ENCODE results near the gene CNGB1. TPM values are rescaled to one million over a fixed set of nuclear protein-coding genes. Genes with fewer than 3 reads are reported as not detected.

Gene CNGB1
- polyA plus RNA-seq, 1 donor from 2014 or later, result 20.7 TPM

DNA sequence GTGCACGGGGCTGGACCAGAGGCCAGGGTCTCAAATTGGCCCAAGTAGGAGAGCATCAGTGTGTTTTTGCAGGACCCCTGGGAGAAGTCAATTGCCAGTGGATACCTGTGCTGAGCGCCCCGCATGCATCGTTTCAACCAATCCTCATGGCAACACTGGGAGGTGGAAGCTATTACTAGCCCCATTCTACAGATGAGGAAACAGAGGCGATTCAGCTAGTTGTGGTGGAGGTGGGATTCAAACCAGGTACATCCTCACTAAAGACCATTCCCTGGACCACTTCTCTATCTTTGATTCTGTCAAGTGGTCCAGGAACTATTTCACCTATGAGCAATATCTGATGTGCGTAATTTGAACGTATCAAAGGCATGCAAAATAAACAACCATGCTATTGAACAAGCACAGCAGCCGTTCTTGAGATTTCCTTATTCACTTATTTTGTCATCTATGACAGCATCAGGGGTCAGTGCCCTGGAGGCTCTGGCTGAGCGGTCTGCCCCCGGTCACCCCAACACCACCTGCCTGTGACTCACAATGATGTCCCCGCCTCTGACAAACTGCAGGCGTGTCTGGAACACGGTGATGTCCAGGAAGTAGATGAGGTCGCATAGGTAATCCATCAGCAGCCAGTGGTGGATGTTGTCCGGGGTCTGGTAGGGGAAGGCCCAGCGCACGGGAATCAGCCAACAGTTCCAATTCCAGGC is 54.0 kb downstream of the CNGB1 start:
- H3K9ac ChIP-seq (ENCODE audit: low read length), result no peak overlapping the region
- no peak overlapping the region for H2AFZ ChIP-seq (ENCODE audit: low read depth, low read length)
- no peak overlapping the region for H3K27ac ChIP-seq (ENCODE audit: low read length)
- no peaks in the 10 kb centered on the region for H3F3A ChIP-seq (ENCODE audit: insufficient read depth, low read length, poor library complexity, severe bottlenecking)
- H3K4me2 ChIP-seq (ENCODE audit: low read length), result no peak overlapping the region
- no peaks in the 10 kb centered on the region for H4K20me1 ChIP-seq (ENCODE audit: insufficient read depth)
- no peak overlapping the region for H3K4me3 ChIP-seq (ENCODE audit: low read length)
- no peaks in the 10 kb centered on the region for H3K79me2 ChIP-seq (replicated peaks; ENCODE audit: insufficient read depth, low read length)
- H3K9me3 ChIP-seq (ENCODE audit: low read length), result no peaks in the 10 kb centered on the region
- no peaks in the 10 kb centered on the region for H3K9me2 ChIP-seq (ENCODE audit: insufficient read depth, low read length)
- no peaks in the 10 kb centered on the region for H3K27me3 ChIP-seq (ENCODE audit: insufficient read depth, low read depth, low read length)
- no peaks in the 10 kb centered on the region for H3K36me3 ChIP-seq (ENCODE audit: insufficient read depth, low read length)
- TF ChIP-seq EZH2 (IDR thresholded peaks at IDR 0.05; ENCODE audit: borderline replicate concordance, insufficient read depth, low read length, poor library complexity, severe bottlenecking), result no peak
- no peak for TF ChIP-seq RAD21 (conservative IDR thresholded peaks at IDR 0.05)
- TF ChIP-seq EP300 (conservative IDR thresholded peaks at IDR 0.05; ENCODE audit: poor library complexity, severe bottlenecking), result no peak
- TF ChIP-seq TAF1 (IDR thresholded peaks at IDR 0.05; ENCODE audit: low read depth), result no peak
- TF ChIP-seq, protein P1, sequence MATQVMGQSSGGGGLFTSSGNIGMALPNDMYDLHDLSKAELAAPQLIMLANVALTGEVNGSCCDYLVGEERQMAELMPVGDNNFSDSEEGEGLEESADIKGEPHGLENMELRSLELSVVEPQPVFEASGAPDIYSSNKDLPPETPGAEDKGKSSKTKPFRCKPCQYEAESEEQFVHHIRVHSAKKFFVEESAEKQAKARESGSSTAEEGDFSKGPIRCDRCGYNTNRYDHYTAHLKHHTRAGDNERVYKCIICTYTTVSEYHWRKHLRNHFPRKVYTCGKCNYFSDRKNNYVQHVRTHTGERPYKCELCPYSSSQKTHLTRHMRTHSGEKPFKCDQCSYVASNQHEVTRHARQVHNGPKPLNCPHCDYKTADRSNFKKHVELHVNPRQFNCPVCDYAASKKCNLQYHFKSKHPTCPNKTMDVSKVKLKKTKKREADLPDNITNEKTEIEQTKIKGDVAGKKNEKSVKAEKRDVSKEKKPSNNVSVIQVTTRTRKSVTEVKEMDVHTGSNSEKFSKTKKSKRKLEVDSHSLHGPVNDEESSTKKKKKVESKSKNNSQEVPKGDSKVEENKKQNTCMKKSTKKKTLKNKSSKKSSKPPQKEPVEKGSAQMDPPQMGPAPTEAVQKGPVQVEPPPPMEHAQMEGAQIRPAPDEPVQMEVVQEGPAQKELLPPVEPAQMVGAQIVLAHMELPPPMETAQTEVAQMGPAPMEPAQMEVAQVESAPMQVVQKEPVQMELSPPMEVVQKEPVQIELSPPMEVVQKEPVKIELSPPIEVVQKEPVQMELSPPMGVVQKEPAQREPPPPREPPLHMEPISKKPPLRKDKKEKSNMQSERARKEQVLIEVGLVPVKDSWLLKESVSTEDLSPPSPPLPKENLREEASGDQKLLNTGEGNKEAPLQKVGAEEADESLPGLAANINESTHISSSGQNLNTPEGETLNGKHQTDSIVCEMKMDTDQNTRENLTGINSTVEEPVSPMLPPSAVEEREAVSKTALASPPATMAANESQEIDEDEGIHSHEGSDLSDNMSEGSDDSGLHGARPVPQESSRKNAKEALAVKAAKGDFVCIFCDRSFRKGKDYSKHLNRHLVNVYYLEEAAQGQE (IDR thresholded peaks at IDR 0.05; ENCODE audit: borderline replicate concordance), result no peak
- TF ChIP-seq MXI1 (conservative IDR thresholded peaks at IDR 0.05; ENCODE audit: poor library complexity, severe bottlenecking), result no peak

DNA sequence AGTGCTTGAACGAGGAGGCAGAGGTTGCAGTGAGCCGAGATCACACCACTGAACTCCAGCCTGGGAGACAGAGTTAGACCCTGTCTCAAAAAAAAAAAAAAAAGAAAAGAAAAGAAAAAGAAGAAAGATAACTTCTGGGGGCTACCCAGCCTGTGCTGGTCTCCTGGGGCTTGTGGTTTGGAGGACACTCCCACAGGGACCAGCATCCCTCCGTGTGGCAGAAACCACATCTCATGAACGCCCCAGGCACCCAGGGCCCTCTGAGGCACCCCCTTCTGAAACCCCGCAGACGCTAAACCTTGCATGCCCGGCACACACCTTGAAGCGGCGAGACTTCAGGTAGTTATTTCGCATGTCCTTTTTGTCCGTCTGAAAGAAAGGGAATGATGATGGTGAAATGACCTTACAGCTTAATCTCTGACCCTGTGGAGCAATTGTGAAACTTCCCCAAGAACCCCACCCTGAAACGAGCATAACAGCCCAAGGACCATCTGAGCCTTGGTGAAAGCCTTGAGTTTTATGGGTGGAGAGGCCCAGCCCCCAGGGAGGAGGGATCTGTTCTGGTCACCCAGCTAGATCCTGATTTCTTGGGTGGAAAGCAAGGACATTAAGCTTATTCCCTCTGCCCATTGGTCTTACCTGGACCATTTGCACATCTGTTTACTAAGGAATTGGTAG is 55.0 kb downstream of the CNGB1 start:
- Histone ChIP-seq H3K79me2 (replicated peaks; ENCODE audit: insufficient read depth, low read length) (no peaks in the 10 kb centered on the region), H3K9me3 (ENCODE audit: low read length) (no peaks in the 10 kb centered on the region)

More for the DNA sequence above, 55.0 kb downstream of the CNGB1 start:
- Histone ChIP-seq H3F3A (ENCODE audit: insufficient read depth, low read length, poor library complexity, severe bottlenecking) (no peaks in the 10 kb centered on the region), H2AFZ (ENCODE audit: low read depth, low read length) (no peak overlapping the region), H3K9ac (ENCODE audit: low read length) (no peak overlapping the region), H3K36me3 (ENCODE audit: insufficient read depth, low read length) (no peaks in the 10 kb centered on the region), H3K27me3 (ENCODE audit: insufficient read depth, low read depth, low read length) (no peaks in the 10 kb centered on the region), H3K27ac (ENCODE audit: low read length) (no peak overlapping the region), H3K4me3 (ENCODE audit: low read length) (no peak overlapping the region), H3K4me2 (ENCODE audit: low read length) (no peak overlapping the region), H4K20me1 (ENCODE audit: insufficient read depth) (no peaks in the 10 kb centered on the region), H3K9me2 (ENCODE audit: insufficient read depth, low read length) (no peaks in the 10 kb centered on the region)
- TF ChIP-seq POLR2AphosphoS5 (IDR thresholded peaks at IDR 0.05) (no peak), RAD21 (conservative IDR thresholded peaks at IDR 0.05) (no peak), TAF1 (IDR thresholded peaks at IDR 0.05; ENCODE audit: low read depth) (no peak), MXI1 (conservative IDR thresholded peaks at IDR 0.05; ENCODE audit: poor library complexity, severe bottlenecking) (no peak), EZH2 (IDR thresholded peaks at IDR 0.05; ENCODE audit: borderline replicate concordance, insufficient read depth, low read length, poor library complexity, severe bottlenecking) (no peak), EP300 (conservative IDR thresholded peaks at IDR 0.05; ENCODE audit: poor library complexity, severe bottlenecking) (no peak), SMC3 (conservative IDR thresholded peaks at IDR 0.05; ENCODE audit: poor library complexity) (no peak)
- TF ChIP-seq, protein P1 (IDR thresholded peaks at IDR 0.05; ENCODE audit: borderline replicate concordance), result no peak
- TF ChIP-seq, protein P2, sequence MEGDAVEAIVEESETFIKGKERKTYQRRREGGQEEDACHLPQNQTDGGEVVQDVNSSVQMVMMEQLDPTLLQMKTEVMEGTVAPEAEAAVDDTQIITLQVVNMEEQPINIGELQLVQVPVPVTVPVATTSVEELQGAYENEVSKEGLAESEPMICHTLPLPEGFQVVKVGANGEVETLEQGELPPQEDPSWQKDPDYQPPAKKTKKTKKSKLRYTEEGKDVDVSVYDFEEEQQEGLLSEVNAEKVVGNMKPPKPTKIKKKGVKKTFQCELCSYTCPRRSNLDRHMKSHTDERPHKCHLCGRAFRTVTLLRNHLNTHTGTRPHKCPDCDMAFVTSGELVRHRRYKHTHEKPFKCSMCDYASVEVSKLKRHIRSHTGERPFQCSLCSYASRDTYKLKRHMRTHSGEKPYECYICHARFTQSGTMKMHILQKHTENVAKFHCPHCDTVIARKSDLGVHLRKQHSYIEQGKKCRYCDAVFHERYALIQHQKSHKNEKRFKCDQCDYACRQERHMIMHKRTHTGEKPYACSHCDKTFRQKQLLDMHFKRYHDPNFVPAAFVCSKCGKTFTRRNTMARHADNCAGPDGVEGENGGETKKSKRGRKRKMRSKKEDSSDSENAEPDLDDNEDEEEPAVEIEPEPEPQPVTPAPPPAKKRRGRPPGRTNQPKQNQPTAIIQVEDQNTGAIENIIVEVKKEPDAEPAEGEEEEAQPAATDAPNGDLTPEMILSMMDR (IDR thresholded peaks at IDR 0.05; ENCODE audit: poor library complexity, severe bottlenecking), result no peak

All from neural cell (in vitro differentiated cells).